Endothelial cell of umbilical vein (primary cell): ENCODE data around the gene TIMM10B. TPM values are rescaled to one million over a fixed set of nuclear protein-coding genes. Genes with fewer than 3 reads are reported as not detected.

ENCODE experiments used
- BruUV-seq: library from RNA; stranded (reverse); fragments of 400-500 nt; replicated peaks from 2 replicates; lab custom pipeline; 2021; lab: Mats Ljungman, UMichigan
- CTCF ChIA-PET: fragments of 300-600, 350-600 bp; sonication (Branson Sonifier 250); formaldehyde crosslinking; loops from one replicate; lab custom pipeline; 2021; ENCODE audit warnings: antibody characterized with exemption, inconsistent platforms; lab: Charles Lee
- POLR2A ChIA-PET: fragments of 300-600, 350-600 bp; sonication (Branson Sonifier 250); formaldehyde crosslinking; loops from one replicate; lab custom pipeline; 2021; ENCODE audit warnings: antibody characterized with exemption, inconsistent platforms; lab: Charles Lee
- DNase-seq: peaks from one replicate; pipeline ENCODE4 v3.0.0-alpha.2; 2011; ENCODE audit warnings: low read depth, low spot score
- FAIRE-seq: peaks from 2 replicates; lab custom pipeline; 2011; peaks lifted over from hg19 to GRCh38; lab: Jason Lieb, UNC
- H2AFZ ChIP-seq: 2 replicates; pipeline ENCODE4 v1.6.0; 2012; ENCODE audit warnings: low read depth, low read length, control low read depth, inconsistent platforms
- H3K27ac ChIP-seq: 2 replicates; pipeline ENCODE4 v1.5.1; 2011; ENCODE audit warnings: low read depth, mild to moderate bottlenecking, control low read depth, low read length, moderate library complexity; ENCODE audit not compliant: insufficient read depth
- H3K27me3 ChIP-seq, 2 experiments: 2 replicates each; pipeline versions ENCODE4 v1.6.0 to v1.6.1; 2011; ENCODE audit warnings: low read length in 2 of 2, mixed read lengths in 1 of 2; ENCODE audit not compliant: control insufficient read depth in 2 of 2, insufficient read depth in 2 of 2
- H3K36me3 ChIP-seq, 2 experiments: 2 replicates in 1 of 2; 3 replicates in 1 of 2; pipeline ENCODE4 v1.5.1; 2011; ENCODE audit warnings: low read length in 2 of 2, mild to moderate bottlenecking in 1 of 2, moderate library complexity in 1 of 2; ENCODE audit not compliant: control insufficient read depth in 2 of 2, insufficient read depth in 2 of 2; ENCODE audit errors: extremely low read depth in 1 of 2
- H3K4me1 ChIP-seq: 3 replicates; pipeline ENCODE4 v1.5.1; 2011; ENCODE audit warnings: mild to moderate bottlenecking, low read length; ENCODE audit not compliant: control insufficient read depth, insufficient read depth; ENCODE audit errors: extremely low read depth
- H3K4me2 ChIP-seq: 2 replicates; pipeline ENCODE4 v1.6.1; 2011; ENCODE audit warnings: low read length, control low read depth, mixed read lengths; ENCODE audit not compliant: insufficient read depth
- H3K4me3 ChIP-seq, 3 experiments: fragments of 200-600 bp in 1 of 3; sonication (generic), shearing (Covaris generic) in 1 of 3; replicated peaks in 1 of 3; 2 replicates each; pipeline ENCODE4 v1.5.1; 2011 to 2016; ENCODE audit warnings: control low read depth in 3 of 3, low read length in 3 of 3, mild to moderate bottlenecking in 2 of 3, inconsistent platforms in 1 of 3, low read depth in 1 of 3, moderate library complexity in 1 of 3; ENCODE audit not compliant: insufficient read depth in 1 of 3
- H3K79me2 ChIP-seq: 2 replicates; pipeline ENCODE4 v1.6.0; 2012; ENCODE audit warnings: low read length, inconsistent platforms; ENCODE audit not compliant: control insufficient read depth, insufficient read depth
- H3K9ac ChIP-seq: replicated peaks from 2 replicates; pipeline ENCODE3; 2011; ENCODE audit warnings: low read length, control low read depth; ENCODE audit not compliant: insufficient read depth; ENCODE audit errors: extremely low read depth
- H3K9me1 ChIP-seq: replicated peaks from 3 replicates; pipeline ENCODE4 v1.6.0; 2011; ENCODE audit warnings: mild to moderate bottlenecking, low read length; ENCODE audit not compliant: control insufficient read depth, insufficient read depth; ENCODE audit errors: extremely low read depth
- H3K9me3 ChIP-seq: replicated peaks from 2 replicates; pipeline ENCODE4 v1.5.1; 2012; ENCODE audit warnings: low read length, inconsistent platforms; ENCODE audit not compliant: control insufficient read depth, insufficient read depth
- H4K20me1 ChIP-seq: replicated peaks from 2 replicates; pipeline ENCODE3; 2011; ENCODE audit warnings: mild to moderate bottlenecking, low read length; ENCODE audit not compliant: control insufficient read depth, insufficient read depth; ENCODE audit errors: extremely low read depth
- EZH2 ChIP-seq: IDR thresholded peaks from 2 replicates; pipeline ENCODE4 v1.6.1; 2012; ENCODE audit warnings: borderline replicate concordance, low read depth, mild to moderate bottlenecking, moderate library complexity, low read length, inconsistent platforms; ENCODE audit not compliant: severe bottlenecking
- FOS ChIP-seq: IDR thresholded peaks from 2 replicates; pipeline ENCODE4 v1.6.1; 2011; ENCODE audit warnings: mild to moderate bottlenecking, low read length, moderate library complexity, borderline replicate concordance; ENCODE audit not compliant: insufficient read depth
- GATA2 ChIP-seq: IDR thresholded peaks from 2 replicates; pipeline ENCODE4 v1.7.0; 2011; ENCODE audit warnings: low read depth, mild to moderate bottlenecking, moderate library complexity, mixed read lengths, low read length; ENCODE audit not compliant: insufficient read length, insufficient read depth
- MYC ChIP-seq: IDR thresholded peaks from one replicate; pipeline ENCODE4 v1.6.1; 2011; ENCODE audit warnings: mild to moderate bottlenecking, low read depth, low read length
- POLR2A ChIP-seq: IDR thresholded peaks from 2 replicates; pipeline ENCODE4 v1.6.1; 2012; ENCODE audit warnings: low read depth, mild to moderate bottlenecking, control low read depth, low read length
- POLR2AphosphoS5 ChIP-seq: IDR thresholded peaks from 2 replicates; pipeline ENCODE4 v1.6.1; 2012; ENCODE audit warnings: low read depth, mild to moderate bottlenecking, control low read depth, low read length, moderate library complexity; ENCODE audit not compliant: insufficient read depth
- dilution Hi-C: fragments of 300-500 bp; cut with MboI; formaldehyde crosslinking; loops from one replicate; pipeline ENCODE4 v1.15.0; 2019; ENCODE audit warnings: low sequenced_read_pairs; ENCODE audit not compliant: extremely low pct_ligation_motif_present
- intact Hi-C: fragments of 100-400 bp; cut with micrococcal nuclease; formaldehyde crosslinking; loops from one replicate; pipeline ENCODE4 v1.10.0; 2022
- polyA plus RNA-seq, 4 experiments: library from polyadenylated mRNA; depleted of rRNA in 3 of 4; stranded (reverse) in 3 of 4; unstranded in 1 of 4; fragments of >200 nt; gene quantifications; 2 replicates each; pipeline versions ENCODE4 v1.2.1 to v1.2.3, GENCODE V29; 2011 to 2012; ENCODE audit warnings: missing spikeins in 1 of 4
- total RNA-seq: library from RNA; stranded (reverse); gene quantifications from 2 replicates; pipeline ENCODE4 v1.2.3, GENCODE V29; 2021
- TF ChIP-seq, protein P1 (sequence below): IDR thresholded peaks from 2 replicates; pipeline ENCODE4 v1.6.1; 2011; ENCODE audit not compliant: insufficient read depth, insufficient read length
- TF ChIP-seq, protein P2 (sequence below), 2 donors: IDR thresholded peaks; 1 replicate in 1 of 2; 2 replicates in 1 of 2; pipeline ENCODE4 v1.5.1; 2011; ENCODE audit warnings: low read length in 2 of 2, mild to moderate bottlenecking in 2 of 2, moderate library complexity in 2 of 2, control low read depth in 1 of 2, inconsistent platforms in 1 of 2, low read depth in 1 of 2; ENCODE audit not compliant: insufficient read depth in 1 of 2; ENCODE audit errors: extremely low read depth in 1 of 2

Gene TIMM10B
- total and polyA plus RNA-seq, 2 donors (not counting 3 experiments of a cell fraction or from before 2014, with no cell fraction given) = 31.3 to 36.5 TPM

DNA sequence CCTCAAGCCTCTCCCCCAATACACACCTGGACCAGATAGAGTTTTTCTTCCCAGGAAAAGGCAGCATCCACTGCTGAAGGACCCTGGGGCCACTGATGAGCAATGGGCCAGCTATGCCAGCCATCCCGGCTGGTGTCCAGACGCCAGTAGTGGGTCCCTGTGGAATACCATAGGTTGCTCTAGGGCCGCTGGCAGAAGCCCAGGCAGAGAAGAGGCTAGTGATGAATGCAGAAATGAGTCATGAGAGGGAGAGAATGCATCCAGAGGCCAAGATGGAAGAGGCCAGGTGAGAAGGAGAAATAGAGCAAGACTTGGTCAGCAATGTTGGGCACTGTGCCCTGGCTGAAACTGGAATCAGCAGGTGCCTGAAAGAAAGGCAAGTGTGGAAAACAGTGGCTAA lies 49.4 kb upstream of the TIMM10B start:
- ChIA-PET CTCF (interaction anchor here (2.4 to 6.8 kb wide), 2 partner anchors 13 kb away, joined by 7 to 46 read pairs; partner anchors contain the start of gene APBB1), POLR2A (no interaction called here)
- FAIRE-seq (no peak), DNase-seq (no peak)
- Histone ChIP-seq H3K36me3 (no peaks in the 10 kb centered on the region), H3K27me3 (no peaks in the 10 kb centered on the region), H4K20me1 (no peaks in the 10 kb centered on the region), H3K4me3 (no peak overlapping the region), H3K9ac (no peak overlapping the region), H3K27ac (no peak overlapping the region), H3K79me2 (no peaks in the 10 kb centered on the region), H3K4me2 (no peak overlapping the region), H3K4me1 (no peaks in the 10 kb centered on the region), H2AFZ (no peak overlapping the region), H3K9me3 (no peaks in the 10 kb centered on the region), H3K9me1 (no peaks in the 10 kb centered on the region)
- intact Hi-C loops = no loop called here
- BruUV-seq = no TSS peak
- dilution Hi-C loops = no loop called here
- TF ChIP-seq POLR2AphosphoS5 = no peak
- TF ChIP-seq EZH2 = no peak

DNA sequence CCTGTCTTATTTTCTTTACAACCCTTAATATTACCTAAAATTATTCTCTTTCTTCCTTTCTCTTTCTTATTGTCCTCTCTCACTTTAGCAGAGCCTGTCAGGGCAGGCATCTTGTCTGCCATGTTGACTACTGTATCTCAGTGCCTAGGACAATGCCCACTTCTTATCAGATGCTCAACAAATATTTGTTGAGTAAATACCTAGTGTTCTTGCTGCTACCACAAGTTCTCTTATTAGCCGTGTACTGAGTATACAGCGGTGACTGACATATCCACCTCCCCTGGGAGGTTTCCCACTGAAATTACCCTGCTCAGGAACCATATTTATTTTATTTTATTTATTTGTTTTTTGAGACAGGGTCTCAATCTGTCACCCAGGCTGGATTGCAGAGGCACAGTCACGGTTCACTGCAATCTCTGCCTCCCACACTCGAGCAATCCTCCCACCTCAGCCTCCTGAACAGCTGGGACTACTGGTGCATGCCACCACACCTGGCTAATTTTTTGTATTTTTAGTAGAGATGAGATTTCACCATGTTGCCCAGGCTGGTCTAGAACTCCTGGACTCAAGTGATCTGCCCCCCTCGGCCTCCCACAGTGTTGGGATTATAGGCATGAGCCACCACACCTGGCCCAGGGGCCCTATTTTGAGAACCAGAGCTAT lies 47.2 kb upstream of the TIMM10B start:
- DNase-seq = no peak
- TF ChIP-seq, protein P1, sequence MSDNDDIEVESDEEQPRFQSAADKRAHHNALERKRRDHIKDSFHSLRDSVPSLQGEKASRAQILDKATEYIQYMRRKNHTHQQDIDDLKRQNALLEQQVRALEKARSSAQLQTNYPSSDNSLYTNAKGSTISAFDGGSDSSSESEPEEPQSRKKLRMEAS = no peak
- TF ChIP-seq POLR2A = no peak
- no peak for TF ChIP-seq GATA2
- TF ChIP-seq MYC = no peak
- no peak for TF ChIP-seq FOS
- TF ChIP-seq, protein P2, sequence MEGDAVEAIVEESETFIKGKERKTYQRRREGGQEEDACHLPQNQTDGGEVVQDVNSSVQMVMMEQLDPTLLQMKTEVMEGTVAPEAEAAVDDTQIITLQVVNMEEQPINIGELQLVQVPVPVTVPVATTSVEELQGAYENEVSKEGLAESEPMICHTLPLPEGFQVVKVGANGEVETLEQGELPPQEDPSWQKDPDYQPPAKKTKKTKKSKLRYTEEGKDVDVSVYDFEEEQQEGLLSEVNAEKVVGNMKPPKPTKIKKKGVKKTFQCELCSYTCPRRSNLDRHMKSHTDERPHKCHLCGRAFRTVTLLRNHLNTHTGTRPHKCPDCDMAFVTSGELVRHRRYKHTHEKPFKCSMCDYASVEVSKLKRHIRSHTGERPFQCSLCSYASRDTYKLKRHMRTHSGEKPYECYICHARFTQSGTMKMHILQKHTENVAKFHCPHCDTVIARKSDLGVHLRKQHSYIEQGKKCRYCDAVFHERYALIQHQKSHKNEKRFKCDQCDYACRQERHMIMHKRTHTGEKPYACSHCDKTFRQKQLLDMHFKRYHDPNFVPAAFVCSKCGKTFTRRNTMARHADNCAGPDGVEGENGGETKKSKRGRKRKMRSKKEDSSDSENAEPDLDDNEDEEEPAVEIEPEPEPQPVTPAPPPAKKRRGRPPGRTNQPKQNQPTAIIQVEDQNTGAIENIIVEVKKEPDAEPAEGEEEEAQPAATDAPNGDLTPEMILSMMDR (IDR thresholded peaks at IDR 0.05; ENCODE audit: extremely low read depth in 1 of 2, insufficient read depth in 1 of 2, low read depth in 1 of 2, low read length in 2 of 2) = no peak
- Histone ChIP-seq H4K20me1 (no peaks in the 10 kb centered on the region), H3K9ac (no peak overlapping the region), H3K36me3 (no peaks in the 10 kb centered on the region), H3K9me1 (no peaks in the 10 kb centered on the region), H3K4me2 (no peak overlapping the region), H2AFZ (no peak overlapping the region), H3K27ac (no peak overlapping the region), H3K4me3 (no peak overlapping the region), H3K4me1 (no peaks in the 10 kb centered on the region), H3K79me2 (no peaks in the 10 kb centered on the region), H3K9me3 (no peaks in the 10 kb centered on the region), H3K27me3 (no peaks in the 10 kb centered on the region)
- dilution Hi-C loops (no loop called here), intact Hi-C loops (no loop called here)
- no peak for FAIRE-seq
- POLR2A ChIA-PET = no interaction called here
- CTCF ChIA-PET = interaction anchor here (0.7 to 6.8 kb wide), 3 partner anchors 10 to 55 kb away, joined by 4 to 46 read pairs (median 5); partner anchors contain the start of gene APBB1
- BruUV-seq = no TSS peak
